LHCN-M2 (cell line): Measurements from ENCODE around the gene MFSD2A. TPM values are rescaled to one million over a fixed set of nuclear protein-coding genes. Genes with fewer than 3 reads are reported as not detected.
"Not testable (repeated sequence)": the region's sequence is repeated elsewhere in the genome, so short reads cannot be mapped to it uniquely, and the experiment has no call there.

Source experiments
- DNase-seq: peaks from one replicate; pipeline ENCODE4 v3.0.0-alpha.2; 2012; ENCODE audit warnings: low read depth
- total RNA-seq: library from RNA; depleted of rRNA; stranded (reverse); fragments of >200 nt; gene quantifications from 2 replicates; pipeline ENCODE4 v1.2.3, GENCODE V29; 2014

Gene MFSD2A
- total RNA-seq, 1 experiment from 2014 or later: 12.3 TPM

GRCh38 chr1:39965044-39965443 lies 10.1 kb downstream of the MFSD2A start:
- DNase-seq: no peak

GRCh38 chr1:39969048-39969447 lies 14.1 kb downstream of the MFSD2A start:
- DNase-seq: peak; percentile 57

- DNase-seq: no peak
Observed at GRCh38 chr1:39969531-39970270, 14.8 kb downstream of the MFSD2A start.

GRCh38 chr1:39970274-39970673 lies 15.3 kb downstream of the MFSD2A start:
- DNase-seq: no peak

- DNase-seq: no peak
Observed at GRCh38 chr1:39971138-39971537, 16.2 kb downstream of the MFSD2A start.

GRCh38 chr1:39973503-39974135 lies 18.7 kb downstream of the MFSD2A start:
- DNase-seq: peak; percentile 62

GRCh38 chr1:39976732-39977131 lies 21.8 kb downstream of the MFSD2A start:
- DNase-seq: no peak

- no peak for DNase-seq
Observed at GRCh38 chr1:39977202-39977601, 22.3 kb downstream of the MFSD2A start.

GRCh38 chr1:39979654-39980053 lies 24.7 kb downstream of the MFSD2A start:
- no peak for DNase-seq

GRCh38 chr1:39980555-39981313 lies 25.8 kb downstream of the MFSD2A start:
- DNase-seq: no peak

GRCh38 chr1:39981385-39981784 lies 26.4 kb downstream of the MFSD2A start:
- DNase-seq: no peak

- peak; percentile 85 for DNase-seq
Observed at GRCh38 chr1:39981945-39982344, 27.0 kb downstream of the MFSD2A start.

GRCh38 chr1:39984480-39984879 lies 29.5 kb downstream of the MFSD2A start:
- not testable (repeated sequence) for DNase-seq

GRCh38 chr1:39984951-39985350 lies 30.0 kb downstream of the MFSD2A start:
- no peak for DNase-seq

GRCh38 chr1:39987869-39988268 lies 32.9 kb downstream of the MFSD2A start:
- no peak for DNase-seq

- DNase-seq: no peak
Observed at GRCh38 chr1:39988618-39989343, 33.8 kb downstream of the MFSD2A start.

GRCh38 chr1:39990428-39990827 lies 35.5 kb downstream of the MFSD2A start:
- DNase-seq: no peak

GRCh38 chr1:39992234-39992633 lies 37.3 kb downstream of the MFSD2A start:
- DNase-seq: peak; percentile 45

- DNase-seq: no peak
Observed at GRCh38 chr1:39992888-39993287, 37.9 kb downstream of the MFSD2A start.

GRCh38 chr1:39995973-39996393 lies 41.0 kb downstream of the MFSD2A start:
- DNase-seq: no peak

GRCh38 chr1:39996396-39997004 lies 41.6 kb downstream of the MFSD2A start:
- no peak for DNase-seq
